H1 (cell line): ENCODE results near the gene USP20. TPM values are rescaled to one million over a fixed set of nuclear protein-coding genes. Genes with fewer than 3 reads are reported as not detected.

ENCODE experiments used
- ASH2L ChIP-seq: fragments of 200-600, 300-600 bp; sonication (generic); IDR thresholded peaks from one replicate; pipeline ENCODE4 v1.7.1; 2017; ENCODE audit warnings: low read length
- CREB1 ChIP-seq: IDR thresholded peaks from 2 replicates; pipeline ENCODE4 v1.6.1; 2012; ENCODE audit warnings: inconsistent platforms
- CTBP2 ChIP-seq: IDR thresholded peaks from 2 replicates; pipeline ENCODE4 v1.7.0; 2011; ENCODE audit warnings: borderline replicate concordance, mild to moderate bottlenecking, moderate library complexity, mixed read lengths, low read length; ENCODE audit not compliant: insufficient read depth, insufficient read length
- GABPA ChIP-seq: IDR thresholded peaks from 2 replicates; pipeline ENCODE4 v1.6.1; 2011; ENCODE audit warnings: mild to moderate bottlenecking, low read length, moderate library complexity, borderline replicate concordance; ENCODE audit not compliant: insufficient read depth
- KDM4A ChIP-seq: IDR thresholded peaks from one replicate; pipeline ENCODE4 v1.7.1; 2012; ENCODE audit warnings: low read depth, mild to moderate bottlenecking, moderate library complexity, low read length, inconsistent platforms; ENCODE audit not compliant: severe bottlenecking
- KDM5A ChIP-seq: fragments of 200-600 bp; IDR thresholded peaks from 2 replicates; pipeline ENCODE4 v1.7.1; 2012; ENCODE audit warnings: mild to moderate bottlenecking, low read length, inconsistent platforms, mixed read lengths
- RXRA ChIP-seq: IDR thresholded peaks from 2 replicates; pipeline ENCODE4 v1.6.1; 2011; ENCODE audit warnings: low read depth, mild to moderate bottlenecking, low read length, moderate library complexity; ENCODE audit not compliant: insufficient read depth
- SP4 ChIP-seq: IDR thresholded peaks from 2 replicates; pipeline ENCODE4 v1.6.1; 2012; ENCODE audit warnings: low read length, inconsistent platforms
- TAF1 ChIP-seq: IDR thresholded peaks from 2 replicates; pipeline ENCODE4 v1.6.1; 2011; ENCODE audit warnings: mild to moderate bottlenecking, low read depth, low read length
- polyA plus RNA-seq, 7 experiments: library from polyadenylated mRNA; depleted of rRNA in 3 of 7; stranded (reverse) in 5 of 7; unstranded in 2 of 7; fragments of >200 nt in 5 of 7; fragments of 200-250 nt in 2 of 7; gene quantifications; 1 replicate in 5 of 7; 2 replicates in 1 of 7; 4 replicates in 1 of 7; pipeline versions ENCODE4 v1.2.1 to v1.2.3, GENCODE V29; 2011 to 2013; ENCODE audit warnings: missing spikeins in 2 of 7, mixed read lengths in 2 of 7
- total RNA-seq: library from RNA; stranded (reverse); fragmentation: NEBNext Ultra II Directional; extraction: Animal tissue kit (Norgen Biotek cat#: 25700); gene quantifications from 2 replicates; pipeline ENCODE4 v1.2.1, GENCODE V29; 2021

USP20 gene
- total and polyA plus RNA-seq, 2 of the 8 experiments (the other 6 are each of a cell fraction or from before 2014, with no cell fraction given) = 13.4 to 23.0 TPM

DNA sequence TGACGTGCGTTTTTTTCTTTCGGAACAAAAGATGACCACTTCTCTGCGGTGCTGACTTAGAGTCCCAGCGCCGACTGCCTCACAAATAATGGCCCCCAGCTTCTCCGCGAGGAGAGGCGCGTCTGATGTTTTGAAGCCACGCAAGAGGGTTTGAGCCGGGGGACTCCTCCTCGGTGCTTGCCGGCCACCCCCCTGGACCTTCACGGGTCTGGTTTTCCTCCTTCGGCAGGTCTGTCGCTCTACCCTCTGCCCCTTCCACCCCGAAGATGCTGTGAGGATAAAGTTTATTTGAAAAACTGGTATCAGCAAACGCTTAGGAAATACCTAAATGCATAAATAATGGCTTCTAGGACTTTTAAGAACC lies 584 bp downstream of the USP20 start (continued):
- TF ChIP-seq RXRA (no peak), GABPA (no peak), SP4 (no peak), ASH2L (no peak), KDM5A (no peak), KDM4A (no peak), CTBP2 (no peak), TAF1 (no peak), CREB1 (no peak)
- TF ChIP-seq, all 59 proteins: peak for 0
